CD4-positive, CD25-positive, alpha-beta regulatory T cell (primary cell): ENCODE measurements around the gene CYB561. TPM values are rescaled to one million over a fixed set of nuclear protein-coding genes. Genes with fewer than 3 reads are reported as not detected.

Experiments used
- ATAC-seq, 2 donors: fragments of 150-1000 bp; cut with Tn5 transposase; one replicate each; pipeline ENCODE4 v1.10.0; 2021; ENCODE audit warnings: low read depth in 2 of 2, moderate number of reproducible peaks in 2 of 2, moderate library complexity in 1 of 2
- DNase-seq, 3 donors: peaks; one replicate each; pipeline versions ENCODE4 v3.0.0 to v3.0.0-alpha.2; 2012 to 2022; ENCODE audit warnings: mixed read lengths in 1 of 3
- H3K27ac ChIP-seq: one replicate; pipeline ENCODE4 v1.7.0; 2013; ENCODE audit warnings: mild to moderate bottlenecking, low read length; ENCODE audit not compliant: insufficient read depth, poor library complexity, severe bottlenecking
- H3K27me3 ChIP-seq: one replicate; pipeline ENCODE4 v1.7.0; 2013; ENCODE audit warnings: low read length; ENCODE audit not compliant: control insufficient read depth, insufficient read depth
- H3K36me3 ChIP-seq: one replicate; pipeline ENCODE4 v1.7.0; 2013; ENCODE audit warnings: mild to moderate bottlenecking, low read length, moderate library complexity; ENCODE audit not compliant: control insufficient read depth, insufficient read depth
- H3K4me1 ChIP-seq: 2 replicates; pipeline ENCODE4 v1.7.0; 2013; ENCODE audit warnings: mild to moderate bottlenecking, low read length; ENCODE audit not compliant: insufficient read depth, control insufficient read depth, poor library complexity, severe bottlenecking
- H3K4me3 ChIP-seq: one replicate; pipeline ENCODE4 v1.7.0; 2013; ENCODE audit warnings: low read depth, mild to moderate bottlenecking, low read length, moderate library complexity
- H3K9me3 ChIP-seq, 2 experiments: 1 replicate in 1 of 2; 2 replicates in 1 of 2; pipeline ENCODE4 v1.7.0; 2013; ENCODE audit warnings: low read length in 2 of 2, mild to moderate bottlenecking in 1 of 2, moderate library complexity in 1 of 2; ENCODE audit not compliant: control insufficient read depth in 2 of 2
- H3K27ac Mint-ChIP-seq, 3 donors: one replicate each; pipeline ENCODE4 v1.8.0; 2020 to 2022; ENCODE audit warnings: mild to moderate bottlenecking in 3 of 3, mixed read lengths in 3 of 3, moderate library complexity in 2 of 3
- H3K27me3 Mint-ChIP-seq: one replicate; pipeline ENCODE4 v1.8.0; 2022; ENCODE audit warnings: mild to moderate bottlenecking, mixed read lengths
- H3K36me3 Mint-ChIP-seq: one replicate; pipeline ENCODE4 v1.8.0; 2020; ENCODE audit warnings: mixed read lengths
- H3K4me1 Mint-ChIP-seq, 4 donors: one replicate each; pipeline ENCODE4 v1.8.0; 2020 to 2022; ENCODE audit warnings: mixed read lengths in 4 of 4, mild to moderate bottlenecking in 1 of 4
- H3K4me3 Mint-ChIP-seq, 4 donors: one replicate each; pipeline ENCODE4 v1.8.0; 2020 to 2022; ENCODE audit warnings: mild to moderate bottlenecking in 4 of 4, mixed read lengths in 4 of 4, moderate library complexity in 3 of 4
- H3K9me3 Mint-ChIP-seq, 7 donors: one replicate each; pipeline ENCODE4 v1.8.0; 2020 to 2022; ENCODE audit warnings: mixed read lengths in 7 of 7, mild to moderate bottlenecking in 3 of 7, moderate library complexity in 2 of 7
- polyA plus RNA-seq, 4 donors: library from polyadenylated mRNA; unstranded; fragments of 300-500 nt; fragmentation: Illumina TruSeq; gene quantifications; one replicate each; pipeline ENCODE4 v1.2.3, GENCODE V29; 2021
- total RNA-seq: library from RNA; stranded (reverse); gene quantifications from one replicate; pipeline ENCODE4 v1.2.3, GENCODE V29; 2022

The CYB561 gene
- total and polyA plus RNA-seq, 5 donors from 2014 or later: 0.28 to 6.1 (median 0.97) TPM

DNA sequence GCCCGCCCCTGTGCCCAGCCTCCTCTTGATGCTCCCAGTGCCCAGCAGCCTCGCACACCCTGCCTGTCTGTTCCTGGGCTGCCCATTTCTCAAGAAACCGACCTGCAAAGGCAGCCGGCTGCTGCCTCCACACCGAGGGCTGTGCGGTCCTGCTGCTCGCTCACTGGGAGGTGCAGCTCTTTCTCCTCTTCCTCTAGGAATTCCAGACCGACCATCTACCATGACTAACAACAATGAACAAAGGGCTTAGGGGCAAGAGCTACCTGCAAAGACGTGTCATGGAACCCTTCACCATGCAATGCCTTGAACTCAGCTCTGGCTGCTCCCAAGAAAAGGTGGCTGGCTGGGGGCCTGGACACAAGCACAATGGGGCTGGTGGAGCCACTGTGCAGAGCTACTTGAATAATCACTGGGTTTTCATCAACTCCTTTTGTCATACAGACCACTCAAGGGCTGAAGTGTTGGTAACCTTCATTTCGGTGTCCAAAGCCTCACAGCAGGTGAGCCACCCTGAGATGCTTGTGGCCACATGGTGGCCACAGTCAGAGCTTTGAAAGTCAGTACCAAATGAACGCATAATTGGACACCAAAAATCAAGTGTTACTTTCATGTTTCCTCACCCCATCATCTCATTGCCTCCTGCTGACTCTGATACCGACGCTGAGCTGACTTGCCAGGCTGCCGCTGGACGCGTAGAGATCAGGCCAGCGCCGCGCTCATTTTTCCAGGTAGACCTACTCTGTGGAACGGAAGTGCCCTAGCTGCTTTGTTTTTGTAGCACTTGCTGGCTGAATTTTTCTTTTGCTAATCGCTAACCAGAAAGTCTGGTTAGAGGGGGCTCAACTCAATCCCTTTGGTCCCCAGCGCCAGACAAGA is 19.8 kb downstream of the CYB561 start:
- no peaks in the 10 kb centered on the region for H3K27me3 ChIP-seq
- DNase-seq (no peak), ATAC-seq (no peak)
- peak overlapping the region in 1 of 3 donors; percentile 54 for H3K27ac Mint-ChIP-seq
- H3K27ac ChIP-seq: no peak overlapping the region
- no peaks in the 10 kb centered on the region for H3K36me3 ChIP-seq
- no peaks in the 10 kb centered on the region for H3K9me3 Mint-ChIP-seq
- peaks cover 2% of the 10 kb centered on the region for H3K36me3 Mint-ChIP-seq
- peaks cover 0 to 10% (median 4%) of the 10 kb centered on the region in 4 donors for H3K4me1 Mint-ChIP-seq
- no peak overlapping the region for H3K4me3 ChIP-seq
- H3K9me3 ChIP-seq: no peaks in the 10 kb centered on the region
- H3K4me1 ChIP-seq: no peaks in the 10 kb centered on the region
- H3K27me3 Mint-ChIP-seq: peaks cover 4% of the 10 kb centered on the region
- H3K4me3 Mint-ChIP-seq: no peak overlapping the region

DNA sequence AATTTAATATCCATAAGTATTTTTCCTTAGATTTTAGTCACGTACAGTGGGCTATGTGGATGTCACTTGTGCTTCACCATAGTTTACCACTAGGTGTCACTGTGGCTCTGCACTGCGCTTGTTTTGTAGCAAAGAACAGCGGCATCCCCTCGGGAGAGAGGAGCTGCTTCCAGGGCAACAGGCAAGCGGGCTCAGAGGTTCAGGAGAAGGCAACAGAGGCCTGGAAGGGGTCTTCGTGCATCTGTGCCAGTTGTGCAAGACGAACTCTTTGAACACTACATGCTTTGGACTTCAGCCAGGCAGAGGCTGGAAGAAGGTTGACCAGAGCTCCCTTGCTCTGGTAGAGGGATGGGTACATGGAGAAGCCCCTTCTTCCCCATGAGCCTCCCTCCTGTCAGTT is 20.6 kb downstream of the CYB561 start:
- peak; percentile 63 to 75 for ATAC-seq
- H3K27ac Mint-ChIP-seq: no peak overlapping the region

DNA sequence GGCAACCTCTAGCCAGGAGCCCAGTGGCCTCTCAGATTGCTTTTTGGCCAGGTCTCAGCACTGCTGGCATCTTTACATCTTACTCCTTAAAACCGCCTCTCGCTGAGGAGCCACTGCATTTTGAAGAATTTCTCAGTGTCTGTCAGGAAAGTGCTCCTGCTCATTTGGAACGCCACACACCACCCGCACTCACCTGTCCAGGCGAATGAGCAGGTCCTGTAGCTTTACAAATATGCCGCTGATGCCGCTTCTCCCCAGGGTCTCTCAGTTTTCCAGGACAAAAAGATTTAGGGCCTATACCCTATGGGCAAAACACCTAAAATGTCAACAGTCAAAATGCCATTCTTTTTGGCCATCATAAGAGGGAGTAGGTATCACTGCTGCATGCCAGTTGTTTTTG is 22.1 kb downstream of the CYB561 start:
- peaks cover 3% of the 10 kb centered on the region for H3K4me1 ChIP-seq
- H3K27ac ChIP-seq: no peak overlapping the region

More for the DNA sequence above, 20.6 kb downstream of the CYB561 start:
- Mint-ChIP-seq H3K4me3 (no peak overlapping the region), H3K36me3 (peaks cover 5% of the 10 kb centered on the region), H3K4me1 (peaks cover 0 to 12% (median 4%) of the 10 kb centered on the region in 4 donors), H3K27me3 (peaks cover 4% of the 10 kb centered on the region), H3K9me3 (no peaks in the 10 kb centered on the region)
- Histone ChIP-seq H3K4me1 (no peaks in the 10 kb centered on the region), H3K4me3 (no peak overlapping the region), H3K27me3 (no peaks in the 10 kb centered on the region), H3K27ac (no peak overlapping the region), H3K36me3 (no peaks in the 10 kb centered on the region), H3K9me3 (no peaks in the 10 kb centered on the region)
- peak; percentile 62 to 76 (median 67) for DNase-seq

DNA sequence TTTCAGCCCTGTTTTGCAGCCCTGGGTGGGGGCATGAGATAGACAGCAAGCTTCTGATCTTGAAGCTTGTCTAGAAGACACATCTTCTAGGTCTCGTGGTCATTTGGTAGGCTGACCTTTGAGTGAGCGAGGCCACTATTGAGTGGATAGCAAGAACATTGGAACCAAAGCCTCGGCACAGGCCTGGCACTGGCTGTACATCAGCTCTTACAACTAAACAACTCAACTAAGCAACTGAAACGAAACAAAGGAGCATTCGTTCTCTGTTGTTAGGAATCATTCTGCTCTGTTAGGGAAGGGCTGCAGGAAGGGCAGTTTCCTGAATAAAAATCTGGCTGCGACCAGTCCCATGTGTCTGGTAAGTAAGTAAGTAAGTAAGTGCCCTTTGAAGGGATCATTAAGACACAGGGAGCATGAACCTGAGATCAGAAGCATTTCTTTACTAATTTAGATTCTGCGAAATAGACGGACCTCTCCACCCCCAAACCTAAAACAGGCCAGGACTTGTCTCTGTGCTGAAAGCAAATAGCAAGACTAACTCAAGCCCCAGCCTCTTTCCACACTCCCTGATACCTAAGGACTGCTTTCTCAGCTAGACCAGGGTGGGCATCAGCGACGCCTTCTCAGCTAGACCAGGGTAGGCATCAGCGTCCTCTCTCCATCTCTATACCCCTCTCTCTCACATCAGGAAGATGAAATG is 22.7 kb downstream of the CYB561 start:
- no peak for DNase-seq
- peaks cover 4% of the 10 kb centered on the region for H3K27me3 Mint-ChIP-seq
- Histone ChIP-seq H3K4me1 (peaks cover 3% of the 10 kb centered on the region), H3K36me3 (no peaks in the 10 kb centered on the region), H3K9me3 (no peaks in the 10 kb centered on the region), H3K4me3 (no peak overlapping the region), H3K27me3 (no peaks in the 10 kb centered on the region), H3K27ac (no peak overlapping the region)
- no peaks in the 10 kb centered on the region for H3K9me3 Mint-ChIP-seq
- no peak for ATAC-seq
- no peak overlapping the region for H3K4me3 Mint-ChIP-seq
- peaks cover 0 to 25% (median 7%) of the 10 kb centered on the region in 4 donors for H3K4me1 Mint-ChIP-seq
- H3K36me3 Mint-ChIP-seq: peaks cover 7% of the 10 kb centered on the region
- no peak overlapping the region for H3K27ac Mint-ChIP-seq

More for the DNA sequence above, 22.1 kb downstream of the CYB561 start:
- ATAC-seq (no peak), DNase-seq (no peak)
- H3K36me3 Mint-ChIP-seq: peaks cover 5% of the 10 kb centered on the region
- Histone ChIP-seq H3K36me3 (no peaks in the 10 kb centered on the region), H3K4me3 (no peak overlapping the region), H3K9me3 (no peaks in the 10 kb centered on the region), H3K27me3 (no peaks in the 10 kb centered on the region)
- H3K9me3 Mint-ChIP-seq: no peaks in the 10 kb centered on the region
- H3K4me3 Mint-ChIP-seq: no peak overlapping the region
- H3K4me1 Mint-ChIP-seq: peaks cover 0 to 26% (median 7%) of the 10 kb centered on the region in 4 donors
- peaks cover 4% of the 10 kb centered on the region for H3K27me3 Mint-ChIP-seq
- H3K27ac Mint-ChIP-seq: no peak overlapping the region

DNA sequence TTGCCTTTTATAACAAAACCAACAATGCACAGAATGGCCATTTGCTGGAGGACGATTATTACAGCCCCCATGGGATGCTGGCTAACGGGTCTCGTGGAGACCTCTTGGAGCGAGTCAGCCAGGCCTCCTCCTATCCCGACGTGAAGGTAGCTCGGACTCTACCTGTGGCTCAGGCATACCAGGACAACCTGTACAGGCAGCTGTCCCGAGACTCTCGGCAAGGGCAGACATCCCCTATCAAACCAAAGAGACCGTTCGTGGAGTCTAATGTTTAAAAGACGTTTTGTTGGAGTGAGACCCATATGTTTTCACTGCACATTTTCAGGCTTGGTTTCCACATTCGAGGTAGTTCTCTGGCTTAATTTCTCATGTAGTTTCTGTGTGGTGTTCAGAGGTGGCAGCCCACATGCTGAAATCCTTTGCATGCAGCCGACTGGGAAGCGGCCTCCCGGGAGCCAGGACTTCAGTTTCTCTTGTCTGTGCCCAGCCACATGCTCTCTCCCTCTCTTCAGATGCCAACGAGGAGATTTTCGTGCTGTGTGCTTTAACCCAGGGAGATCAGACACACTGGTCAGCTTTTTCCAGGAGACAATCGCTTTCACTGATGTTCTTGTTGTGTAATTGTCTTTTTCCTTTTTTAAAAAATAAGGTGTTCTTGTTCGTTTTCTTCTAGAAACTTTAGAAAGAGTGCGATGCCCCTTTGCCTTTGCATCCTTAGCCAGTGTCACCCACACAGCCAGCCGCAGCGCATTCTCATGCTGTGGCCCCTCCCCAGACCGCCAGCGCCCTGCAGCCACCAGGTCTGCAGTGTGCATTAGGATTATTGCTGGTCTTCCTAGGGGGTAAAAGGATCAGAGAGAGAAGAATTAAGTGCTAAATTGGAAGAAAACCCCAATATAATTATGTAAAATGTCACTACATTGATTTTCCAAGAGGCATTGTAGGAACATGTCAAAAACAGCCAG is 24.1 kb downstream of the CYB561 start:
- Mint-ChIP-seq H3K36me3 (peaks cover 7% of the 10 kb centered on the region), H3K27ac (peak overlapping the region in 2 of 3 donors; percentile 57 to 60), H3K9me3 (no peaks in the 10 kb centered on the region), H3K4me3 (no peak overlapping the region), H3K27me3 (peaks cover 4% of the 10 kb centered on the region), H3K4me1 (peaks cover 0 to 19% (median 7%) of the 10 kb centered on the region in 4 donors)
- no peaks in the 10 kb centered on the region for H3K9me3 ChIP-seq
- H3K4me3 ChIP-seq: no peak overlapping the region
- no peak overlapping the region for H3K27ac ChIP-seq
- H3K36me3 ChIP-seq: no peaks in the 10 kb centered on the region
- no peak for ATAC-seq
- no peaks in the 10 kb centered on the region for H3K27me3 ChIP-seq
- H3K4me1 ChIP-seq: peaks cover 3% of the 10 kb centered on the region
- DNase-seq: no peak

DNA sequence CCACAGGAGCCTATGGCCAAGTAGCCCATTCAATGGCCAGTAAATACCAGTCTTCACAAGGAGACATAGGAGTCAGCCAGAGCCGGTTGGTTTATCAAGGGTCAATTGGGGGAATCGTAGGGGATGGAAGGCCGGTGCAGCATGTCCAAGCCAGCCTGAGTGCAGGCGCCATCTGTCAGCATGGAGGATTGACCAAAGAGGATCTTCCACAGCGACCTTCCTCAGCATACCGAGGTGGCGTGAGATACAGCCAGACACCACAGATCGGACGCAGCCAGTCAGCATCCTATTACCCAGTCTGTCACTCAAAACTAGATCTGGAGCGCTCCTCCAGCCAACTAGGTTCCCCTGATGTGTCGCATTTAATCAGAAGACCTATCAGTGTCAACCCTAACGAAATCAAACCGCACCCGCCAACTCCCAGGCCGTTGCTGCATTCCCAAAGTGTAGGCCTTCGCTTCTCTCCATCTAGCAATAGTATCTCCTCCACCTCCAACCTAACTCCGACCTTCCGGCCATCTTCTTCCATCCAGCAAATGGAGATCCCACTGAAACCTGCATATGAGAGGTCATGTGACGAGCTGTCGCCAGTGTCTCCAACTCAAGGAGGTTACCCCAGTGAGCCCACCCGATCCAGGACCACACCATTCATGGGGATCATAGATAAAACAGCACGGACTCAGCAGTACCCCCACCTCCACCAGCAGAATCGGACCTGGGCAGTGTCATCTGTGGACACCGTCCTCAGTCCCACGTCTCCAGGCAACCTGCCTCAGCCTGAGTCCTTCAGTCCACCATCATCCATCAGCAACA is 25.0 kb downstream of the CYB561 start:
- Histone ChIP-seq H3K27me3 (no peaks in the 10 kb centered on the region), H3K27ac (no peak overlapping the region), H3K4me3 (no peak overlapping the region), H3K4me1 (peaks cover 3% of the 10 kb centered on the region), H3K36me3 (no peaks in the 10 kb centered on the region), H3K9me3 (no peaks in the 10 kb centered on the region)
- H3K9me3 Mint-ChIP-seq: no peaks in the 10 kb centered on the region
- no peak overlapping the region for H3K4me3 Mint-ChIP-seq
- H3K4me1 Mint-ChIP-seq: peaks cover 0 to 19% (median 7%) of the 10 kb centered on the region in 4 donors
- ATAC-seq (no peak), DNase-seq (no peak)
- peaks cover 10% of the 10 kb centered on the region for H3K36me3 Mint-ChIP-seq
- H3K27ac Mint-ChIP-seq: peak overlapping the region; percentile 57 to 79 (median 60)
- peaks cover 3% of the 10 kb centered on the region for H3K27me3 Mint-ChIP-seq
